Bronchial epithelial cell (primary cell): ENCODE data around the gene KATNIP. TPM values are rescaled to one million over a fixed set of nuclear protein-coding genes. Genes with fewer than 3 reads are reported as not detected.

Experiments used
- DNase-seq: peaks from one replicate; pipeline ENCODE4 v3.0.0-alpha.2; 2010; ENCODE audit warnings: low read depth
- FAIRE-seq: peaks from 2 replicates; lab custom pipeline; 2011; peaks lifted over from hg19 to GRCh38; lab: Jason Lieb, UNC
- H3K27me3 ChIP-seq: 2 replicates; pipeline ENCODE4 v1.5.1; 2011; ENCODE audit warnings: low read length; ENCODE audit not compliant: control insufficient read depth, insufficient read depth
- H3K36me3 ChIP-seq: 2 replicates; pipeline ENCODE4 v1.5.1; 2011; ENCODE audit warnings: low read length; ENCODE audit not compliant: control insufficient read depth, insufficient read depth
- H3K4me3 ChIP-seq: 2 replicates; pipeline ENCODE4 v1.5.1; 2011; ENCODE audit warnings: mild to moderate bottlenecking, low read depth, low read length, control low read depth
- total RNA-seq: library from RNA; depleted of rRNA; stranded (reverse); fragments of >200 nt; gene quantifications from 2 replicates; pipeline ENCODE4 v1.2.1, GENCODE V29; 2014
- TF ChIP-seq, protein P1 (sequence below): IDR thresholded peaks from 2 replicates; pipeline ENCODE4 v1.5.1; 2011; ENCODE audit warnings: mild to moderate bottlenecking, moderate library complexity, low read length, control low read depth, inconsistent platforms; ENCODE audit not compliant: insufficient read depth, severe bottlenecking

Gene KATNIP
- 14.7 and 21.8 TPM in 2 replicates for total RNA-seq

DNA sequence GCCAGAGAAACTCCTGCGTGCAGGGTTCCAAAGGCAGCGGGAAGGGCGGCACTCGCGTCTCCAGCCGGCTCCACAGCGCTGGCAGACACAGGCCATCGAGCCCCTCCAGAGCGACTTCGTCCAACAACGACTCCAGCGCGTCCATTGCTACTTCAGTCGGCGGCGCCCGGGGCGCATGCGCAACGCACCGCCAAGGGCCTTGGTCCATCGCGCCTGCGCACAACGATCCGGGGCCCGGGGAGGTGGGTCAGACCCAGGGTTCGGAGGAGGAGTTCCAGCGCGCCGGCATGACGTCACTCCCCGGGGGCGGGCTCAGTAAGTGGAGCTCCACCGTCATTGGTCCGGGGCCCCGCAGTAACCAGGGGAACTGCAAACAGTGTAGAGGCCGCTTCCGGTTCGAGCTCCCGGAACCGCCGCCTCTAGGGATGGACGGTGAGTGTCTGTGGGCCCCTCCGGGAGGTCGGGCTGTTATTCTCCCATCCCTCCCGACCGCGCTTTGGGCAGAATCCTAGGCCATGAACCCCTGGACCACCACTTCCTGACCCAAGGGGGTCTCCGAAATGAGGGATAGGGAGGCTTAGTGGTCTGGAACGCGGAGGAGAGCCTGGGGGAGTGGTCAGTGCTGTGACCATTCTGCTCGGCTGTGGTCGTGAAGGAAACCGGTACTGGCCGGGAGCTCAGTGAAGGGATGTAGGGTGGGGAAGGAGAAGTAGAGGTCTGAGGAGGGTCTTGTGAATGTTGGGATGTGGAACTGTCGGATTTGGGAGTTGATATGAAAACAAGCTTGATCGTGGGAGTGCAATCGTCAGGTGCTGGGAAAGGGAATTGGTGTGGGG lies at the start of gene KATNIP, which contains the start of gene GTF3C1:
KATNIP (plus strand) TSS at position 399 of the 836 bp plus-strand sequence; CDS start at position 426, 27 bp downstream.
GTF3C1 (minus strand) TSS at position 168 of the 836 bp plus-strand sequence; CDS start at position 145, 23 bp downstream.
- TF ChIP-seq, protein P1, sequence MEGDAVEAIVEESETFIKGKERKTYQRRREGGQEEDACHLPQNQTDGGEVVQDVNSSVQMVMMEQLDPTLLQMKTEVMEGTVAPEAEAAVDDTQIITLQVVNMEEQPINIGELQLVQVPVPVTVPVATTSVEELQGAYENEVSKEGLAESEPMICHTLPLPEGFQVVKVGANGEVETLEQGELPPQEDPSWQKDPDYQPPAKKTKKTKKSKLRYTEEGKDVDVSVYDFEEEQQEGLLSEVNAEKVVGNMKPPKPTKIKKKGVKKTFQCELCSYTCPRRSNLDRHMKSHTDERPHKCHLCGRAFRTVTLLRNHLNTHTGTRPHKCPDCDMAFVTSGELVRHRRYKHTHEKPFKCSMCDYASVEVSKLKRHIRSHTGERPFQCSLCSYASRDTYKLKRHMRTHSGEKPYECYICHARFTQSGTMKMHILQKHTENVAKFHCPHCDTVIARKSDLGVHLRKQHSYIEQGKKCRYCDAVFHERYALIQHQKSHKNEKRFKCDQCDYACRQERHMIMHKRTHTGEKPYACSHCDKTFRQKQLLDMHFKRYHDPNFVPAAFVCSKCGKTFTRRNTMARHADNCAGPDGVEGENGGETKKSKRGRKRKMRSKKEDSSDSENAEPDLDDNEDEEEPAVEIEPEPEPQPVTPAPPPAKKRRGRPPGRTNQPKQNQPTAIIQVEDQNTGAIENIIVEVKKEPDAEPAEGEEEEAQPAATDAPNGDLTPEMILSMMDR = no peak
- no peak for FAIRE-seq

DNA sequence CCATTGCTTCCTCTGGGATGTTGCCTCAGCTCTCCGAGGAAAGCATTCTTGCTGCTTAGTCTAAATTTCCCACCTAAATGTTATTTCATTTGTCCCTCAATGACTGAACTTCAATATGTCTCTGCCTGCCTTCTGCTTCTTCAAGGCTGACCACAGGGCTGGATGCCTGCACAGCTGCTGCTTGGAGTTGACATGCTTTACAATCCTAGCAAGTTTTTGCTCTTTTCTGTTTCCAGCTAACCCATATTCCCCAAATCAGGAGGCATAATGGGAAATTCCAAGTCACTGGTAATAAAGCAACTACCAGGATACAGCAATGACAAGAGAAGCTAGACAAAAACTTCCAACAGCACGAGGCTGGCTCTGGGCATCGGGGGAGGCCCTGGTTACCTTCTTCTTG lies 49.1 kb upstream of the KATNIP start:
- no peak for FAIRE-seq
- Histone ChIP-seq H3K4me3 (no peak overlapping the region), H3K27me3 (no peaks in the 10 kb centered on the region), H3K36me3 (peaks cover 36% of the 10 kb centered on the region)
- TF ChIP-seq, protein P1 = no peak
- no peak for DNase-seq

More for the DNA sequence above, at the start of gene KATNIP, which contains the start of gene GTF3C1:
- no peaks in the 10 kb centered on the region for H3K27me3 ChIP-seq
- H3K4me3 ChIP-seq = peak within 1 kb of the TSS; percentile 82
- H3K36me3 ChIP-seq = peaks cover 2% of the 10 kb centered on the region
- peak; percentile 91 for DNase-seq

DNA sequence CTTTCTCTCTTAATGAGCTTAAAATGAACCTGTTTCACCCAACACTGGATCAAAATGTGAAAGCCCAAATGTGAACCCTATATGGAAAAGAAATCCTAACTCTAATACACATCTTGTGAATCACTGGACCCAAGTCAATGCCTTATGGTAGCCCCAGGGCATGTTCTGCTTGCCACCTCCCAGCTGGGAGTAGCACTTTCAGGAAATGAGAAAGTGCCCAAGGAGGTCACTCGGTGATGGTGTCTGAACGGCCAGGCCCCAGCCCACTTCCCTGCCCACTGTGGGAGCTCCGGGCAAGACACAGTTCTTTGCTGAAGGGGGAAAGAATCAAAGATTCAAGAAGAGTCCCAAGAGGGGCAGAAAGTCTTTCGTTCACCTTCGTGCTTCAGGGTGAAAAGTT lies 46.3 kb upstream of the KATNIP start:
- Histone ChIP-seq H3K27me3 (no peaks in the 10 kb centered on the region), H3K4me3 (no peak overlapping the region), H3K36me3 (peaks cover 47% of the 10 kb centered on the region)
- TF ChIP-seq, protein P1 = no peak
- FAIRE-seq (no peak), DNase-seq (peak; percentile 38)

DNA sequence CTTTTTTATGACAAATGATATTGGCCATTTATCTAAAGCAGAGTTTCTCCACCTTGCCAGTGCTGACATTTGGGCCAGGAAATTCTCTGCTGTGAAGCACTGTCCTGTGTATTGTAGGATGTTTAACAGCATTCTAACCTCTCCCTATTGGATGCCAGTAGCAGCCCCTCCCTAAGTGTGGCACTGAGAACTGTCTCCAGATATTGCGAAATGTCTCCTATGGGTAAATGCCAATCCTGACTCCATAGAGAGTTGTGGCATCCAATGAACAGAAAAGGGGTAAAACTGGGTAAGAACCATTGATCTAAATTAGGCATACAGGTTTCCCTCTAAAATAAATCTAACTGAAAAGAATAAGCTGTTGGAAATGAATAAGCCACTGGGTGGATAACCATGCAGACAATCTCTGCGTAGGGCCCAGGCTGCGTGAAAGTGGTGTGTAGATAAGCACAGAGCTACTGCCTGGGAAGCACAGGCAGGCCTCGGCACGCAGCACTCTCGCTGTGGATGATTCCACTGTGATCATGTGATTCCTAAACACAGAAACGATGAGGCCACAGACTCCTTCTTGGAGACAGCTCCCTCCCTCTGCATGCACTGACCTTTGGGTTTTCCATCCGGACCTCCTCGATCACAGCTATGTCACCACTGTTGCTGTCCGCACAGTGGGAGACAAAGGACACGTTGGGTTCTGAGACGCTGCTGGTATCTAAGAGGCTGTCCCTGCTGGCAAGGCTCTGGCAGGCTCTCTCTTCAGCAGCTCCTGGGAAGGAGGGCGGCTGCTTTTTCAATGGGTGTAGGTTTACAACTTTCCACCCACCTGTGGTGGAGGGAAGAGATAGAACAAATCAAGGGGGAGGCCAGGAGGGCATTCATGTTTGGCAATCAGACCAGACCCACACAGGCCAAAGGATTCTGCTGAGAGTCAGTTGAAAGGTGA lies 44.4 kb upstream of the KATNIP start:
- TF ChIP-seq, protein P1 = no peak
- Histone ChIP-seq H3K27me3 (no peaks in the 10 kb centered on the region), H3K36me3 (peaks cover 47% of the 10 kb centered on the region), H3K4me3 (no peak overlapping the region)
- DNase-seq (peak; percentile 70), FAIRE-seq (peak; percentile 36)

DNA sequence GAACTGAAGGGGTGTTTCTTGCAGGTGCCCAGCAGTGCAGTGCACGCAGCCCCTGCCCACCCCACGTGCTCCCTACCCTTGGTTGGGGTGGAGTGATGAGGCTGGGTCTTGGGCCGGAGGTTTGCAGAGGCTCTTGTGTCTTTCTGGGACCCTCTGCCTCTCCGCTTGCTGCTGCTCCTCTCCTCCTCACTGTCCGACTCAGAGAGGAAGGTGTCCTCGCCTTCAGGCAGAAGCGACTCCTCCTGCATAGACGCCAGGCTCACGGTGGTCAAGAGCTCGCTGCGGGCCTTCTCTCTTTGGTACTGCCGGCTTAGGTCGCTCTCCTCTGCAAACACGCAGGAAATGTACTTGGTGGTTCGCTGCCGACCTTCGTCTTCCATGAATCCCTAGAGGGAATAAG lies 43.2 kb upstream of the KATNIP start:
- no peaks in the 10 kb centered on the region for H3K27me3 ChIP-seq
- H3K36me3 ChIP-seq = peaks cover 47% of the 10 kb centered on the region
- TF ChIP-seq, protein P1 = no peak
- DNase-seq = no peak
- FAIRE-seq = no peak
- no peak overlapping the region for H3K4me3 ChIP-seq
